GM21447 (cell line): ENCODE measurements around the gene PTBP3.
"Not testable (repeated sequence)": the region's sequence is repeated elsewhere in the genome, so short reads cannot be mapped to it uniquely, and the experiment has no call there.

Source experiments
- ATAC-seq: cut with Tn5 transposase; IDR thresholded peaks from one replicate; pipeline ENCODE4 v1.9.1; 2021; ENCODE audit not compliant: unreplicated experiment

Gene PTBP3

DNA sequence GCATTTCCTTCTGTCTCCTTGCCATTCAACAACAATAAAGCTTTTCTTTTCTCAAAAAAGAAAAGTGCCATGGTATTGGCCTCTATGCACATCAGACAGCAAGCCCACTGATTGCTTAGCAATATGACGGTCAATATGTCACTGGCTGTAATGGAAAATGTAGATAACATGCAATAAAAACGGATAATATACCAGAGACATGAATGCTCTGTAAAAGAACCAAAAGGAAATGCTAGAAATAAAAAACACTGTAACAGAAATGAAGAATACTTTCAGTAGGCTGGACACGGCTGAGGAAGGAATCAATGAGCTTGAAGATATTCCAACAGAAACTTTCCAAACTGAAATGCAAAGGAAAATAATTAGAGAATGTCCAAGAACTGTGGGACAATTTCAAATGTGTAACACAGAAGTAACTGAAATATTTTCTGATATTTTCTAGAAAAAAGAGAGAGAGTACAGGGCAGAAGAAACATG is 10.0 kb downstream of the PTBP3 start:
- no peak for ATAC-seq

DNA sequence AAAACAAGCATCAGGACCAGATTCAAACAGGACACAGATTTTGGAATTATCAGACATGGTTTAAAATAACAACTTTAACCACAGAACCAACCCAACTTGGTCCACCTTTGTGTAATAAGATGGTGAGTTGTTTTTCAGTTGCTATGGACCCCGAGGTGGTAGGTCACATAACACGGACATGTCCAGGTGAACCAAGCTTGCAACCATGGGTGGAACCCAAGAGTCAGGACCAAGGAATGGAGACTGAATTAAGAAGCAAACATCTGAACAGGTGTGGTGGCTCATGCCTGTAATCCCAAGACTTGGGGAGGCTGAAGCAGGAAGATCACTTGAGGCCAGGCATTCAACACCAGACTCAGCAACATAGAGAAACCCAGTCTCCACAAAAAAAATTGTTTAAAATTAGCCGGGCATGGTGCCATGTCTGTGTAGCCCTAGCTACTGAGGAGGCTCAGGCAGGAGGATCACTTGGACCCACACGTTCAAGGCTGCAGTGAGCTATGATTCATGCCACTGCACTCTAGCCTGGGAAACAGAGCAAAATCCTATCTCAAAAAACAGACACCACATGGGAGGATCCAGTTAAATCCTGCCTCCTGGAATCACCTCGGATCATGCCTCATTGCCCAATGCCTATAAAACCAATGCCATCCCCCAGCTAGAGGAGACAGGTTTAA is 10.6 kb downstream of the PTBP3 start:
- ATAC-seq, result no peak

DNA sequence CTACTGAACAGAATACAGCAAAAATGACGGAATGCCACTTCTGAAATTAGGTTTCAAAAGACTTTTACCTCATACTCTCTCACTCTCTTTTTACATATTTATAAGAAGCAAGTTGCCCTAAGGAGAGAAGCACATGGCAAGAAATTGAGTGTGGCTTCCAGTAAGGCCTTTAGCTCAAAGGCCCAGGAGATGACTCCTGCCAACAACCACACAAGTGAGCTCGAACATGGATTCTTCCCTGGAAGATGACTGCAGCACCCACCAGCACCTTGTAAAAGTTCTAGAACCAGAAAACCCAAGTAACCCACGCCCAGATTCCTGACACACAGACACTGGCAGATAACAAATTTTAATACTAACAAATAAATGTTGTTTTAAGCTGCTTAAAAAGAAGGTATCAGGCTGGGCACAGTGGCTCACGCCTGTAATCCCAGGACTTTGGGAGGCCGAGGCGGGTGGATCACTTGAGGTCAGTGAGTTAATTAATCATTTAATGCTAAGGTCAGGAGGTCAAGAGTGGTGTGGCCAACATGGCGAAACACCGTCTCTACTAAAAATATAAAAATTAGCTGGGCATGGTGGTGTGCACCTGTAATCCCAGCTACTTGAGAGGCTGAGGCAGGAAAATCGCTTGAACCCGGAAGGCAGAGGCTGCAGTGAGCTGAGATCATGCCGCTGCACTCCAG is 17.0 kb downstream of the PTBP3 start:
- no peak for ATAC-seq

DNA sequence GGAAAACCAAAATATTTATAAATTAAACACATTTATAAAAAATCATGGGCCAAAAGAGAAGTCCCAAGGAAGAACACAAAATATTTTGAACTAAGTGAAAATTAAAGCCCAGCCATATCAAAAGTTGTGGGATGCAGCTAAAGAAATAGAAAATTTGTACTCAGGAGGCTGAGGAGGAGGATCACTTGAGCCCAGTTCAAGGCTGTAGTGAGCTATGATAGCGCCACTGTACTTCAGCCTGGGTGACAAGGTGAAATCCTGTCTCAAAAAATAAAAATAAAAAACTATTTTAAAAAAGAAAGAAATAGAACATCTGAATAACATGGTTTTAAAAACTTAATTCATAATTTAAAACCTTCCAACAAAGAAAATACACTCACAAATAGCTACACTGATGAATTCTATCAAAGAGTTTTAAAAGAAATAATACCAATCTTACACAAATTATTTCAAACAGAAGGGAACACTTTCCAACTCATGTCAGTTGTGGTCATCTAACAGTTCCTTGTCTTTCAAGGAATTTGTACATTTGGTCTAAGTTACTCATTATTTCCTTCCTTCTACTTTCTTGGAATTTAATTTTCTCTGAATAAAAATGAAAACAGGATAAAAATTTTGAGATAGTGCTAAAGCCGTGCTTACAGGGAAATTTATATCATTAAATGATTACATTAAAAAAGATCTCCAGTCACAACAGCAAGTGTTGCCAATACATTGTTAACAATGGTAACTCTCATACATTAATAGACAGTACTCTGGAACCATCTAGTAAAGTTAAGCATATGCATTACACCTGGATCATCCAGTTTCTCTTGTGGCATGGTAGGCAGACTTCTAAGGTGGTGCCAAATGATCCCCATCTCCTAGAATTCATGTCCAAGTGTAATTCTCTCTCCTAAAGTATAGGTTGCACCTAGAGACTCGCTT is 17.8 kb downstream of the PTBP3 start:
- no peak for ATAC-seq

DNA sequence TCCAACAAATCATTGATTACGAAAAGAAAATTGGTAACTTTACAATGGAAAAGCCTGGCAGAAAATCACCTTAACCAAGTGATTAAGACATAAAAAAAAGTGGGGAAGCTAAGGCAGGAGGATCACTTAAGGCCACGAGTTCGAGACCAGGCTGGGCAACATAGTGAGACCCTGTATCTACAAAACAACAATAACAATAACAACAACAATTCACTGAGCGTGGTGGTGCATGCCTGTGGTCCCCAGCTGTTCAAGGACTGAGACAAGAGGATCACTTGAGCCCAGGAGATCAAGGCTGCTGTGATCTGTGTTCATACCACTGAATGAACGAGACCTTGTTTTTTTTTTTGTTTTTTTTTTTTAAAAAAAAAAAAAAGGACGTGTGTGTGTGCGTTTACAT is 21.3 kb downstream of the PTBP3 start:
- ATAC-seq, result no peak

DNA sequence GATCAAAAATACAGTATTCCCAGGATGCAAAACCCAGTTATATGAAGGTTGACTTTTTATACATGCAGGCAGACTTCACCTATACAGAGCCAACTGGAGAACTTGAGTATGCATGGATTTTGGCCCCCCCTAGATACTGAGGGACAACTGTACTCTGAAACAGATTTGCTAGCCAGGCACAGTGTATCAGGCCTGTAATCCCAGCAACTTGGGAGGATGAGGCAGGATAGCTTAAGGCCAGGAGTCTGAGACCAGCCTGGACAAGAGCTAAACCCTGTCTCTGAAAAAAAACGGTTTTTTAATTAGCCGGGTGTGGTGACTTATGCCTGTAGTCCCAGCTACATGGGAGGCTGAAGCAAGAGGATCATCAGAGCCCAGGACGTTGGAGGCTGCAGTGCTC is 21.9 kb downstream of the PTBP3 start:
- no peak for ATAC-seq

DNA sequence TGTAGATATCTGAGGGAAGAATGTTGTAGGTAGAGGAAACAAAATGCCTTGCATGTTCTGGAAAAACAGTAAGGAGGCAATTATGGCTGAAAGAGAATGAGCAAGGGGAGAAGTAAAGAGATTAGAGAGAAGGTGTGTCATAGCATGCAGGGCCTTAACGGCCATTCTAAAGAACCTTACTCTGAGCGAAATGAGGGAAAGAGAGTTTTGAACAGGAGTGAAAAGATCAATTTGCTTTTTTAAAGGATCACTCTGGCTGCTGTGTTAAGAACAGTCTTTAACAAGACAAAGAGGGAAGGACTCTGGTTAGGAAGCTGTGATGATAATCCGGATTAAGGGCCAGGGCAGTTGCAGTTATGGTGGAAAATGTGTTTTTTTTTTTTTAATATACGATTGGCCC is 22.6 kb downstream of the PTBP3 start:
- ATAC-seq, result no peak

DNA sequence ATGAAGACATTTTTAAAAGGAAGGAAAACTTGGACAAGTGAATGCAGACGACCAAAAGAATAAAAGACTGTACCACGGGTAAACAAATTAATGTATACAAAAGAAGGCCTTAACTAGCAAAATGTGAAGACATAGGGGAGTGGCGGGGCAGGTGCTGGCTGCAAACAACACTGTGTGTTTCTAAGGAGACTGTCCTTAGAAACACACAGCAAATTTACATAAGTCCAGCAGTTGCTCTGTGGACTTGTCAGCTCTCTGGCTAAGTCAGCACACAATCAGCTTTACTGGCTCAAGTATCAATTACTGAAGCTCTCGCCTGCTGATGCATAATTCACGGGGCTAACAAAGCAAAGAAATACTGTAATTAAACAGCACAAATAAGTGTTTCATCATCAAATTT is 24.8 kb downstream of the PTBP3 start:
- ATAC-seq, result no peak

DNA sequence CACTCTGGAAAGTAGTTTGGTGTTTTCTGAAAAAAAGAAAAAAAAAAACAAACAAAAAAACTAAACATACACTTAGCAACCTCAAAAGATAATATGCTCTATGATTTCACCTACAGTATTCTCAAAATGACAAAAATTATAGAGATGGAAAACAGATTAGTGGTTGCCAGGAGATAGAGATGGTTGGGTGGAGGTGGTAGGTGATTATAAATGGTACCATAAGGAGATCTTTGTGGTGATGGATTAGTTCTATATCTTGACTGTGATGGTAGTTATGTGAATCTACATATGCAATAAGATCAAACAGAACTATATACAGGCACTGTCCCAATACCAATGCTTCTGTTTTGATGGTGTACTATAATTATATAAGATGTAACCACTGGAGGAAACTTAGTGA is 32.0 kb downstream of the PTBP3 start:
- no peak for ATAC-seq

DNA sequence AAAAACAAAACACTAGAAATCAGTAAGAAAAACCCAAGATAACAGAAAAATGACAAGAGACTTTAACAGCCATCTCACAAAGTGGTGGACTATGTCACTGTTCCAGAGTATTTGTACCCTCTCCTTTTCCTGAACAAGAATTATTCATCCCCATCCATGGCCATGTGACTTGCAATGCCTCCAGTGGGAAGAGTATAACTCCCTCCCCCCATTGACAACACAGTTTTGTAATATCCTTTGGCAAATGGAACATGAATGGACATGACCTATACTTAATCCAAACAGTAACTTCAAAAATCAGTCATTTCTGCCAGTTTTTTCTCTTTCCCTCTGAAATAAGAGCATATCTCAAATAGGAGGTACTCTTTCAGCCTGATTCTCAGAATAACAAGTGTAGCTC is 33.9 kb downstream of the PTBP3 start:
- ATAC-seq, result no peak

DNA sequence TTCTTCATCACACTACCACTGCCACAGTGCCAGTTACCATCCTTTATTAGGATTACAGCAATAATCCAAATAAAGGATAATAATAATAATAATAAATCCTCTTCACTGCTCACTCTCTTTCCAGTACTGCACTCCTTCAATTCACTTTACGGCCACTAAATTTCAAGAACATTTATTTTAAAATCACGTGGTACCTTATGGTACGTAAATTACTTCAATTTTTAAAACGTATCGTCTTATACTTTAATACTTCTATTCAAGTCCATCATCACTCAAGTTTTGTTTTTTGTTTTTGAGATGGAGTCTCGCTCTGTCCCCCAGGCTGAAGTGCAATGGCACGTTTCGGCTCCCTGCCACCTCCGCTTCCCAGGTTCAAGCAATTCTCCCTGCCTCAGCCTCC is 36.5 kb downstream of the PTBP3 start:
- ATAC-seq, result no peak

DNA sequence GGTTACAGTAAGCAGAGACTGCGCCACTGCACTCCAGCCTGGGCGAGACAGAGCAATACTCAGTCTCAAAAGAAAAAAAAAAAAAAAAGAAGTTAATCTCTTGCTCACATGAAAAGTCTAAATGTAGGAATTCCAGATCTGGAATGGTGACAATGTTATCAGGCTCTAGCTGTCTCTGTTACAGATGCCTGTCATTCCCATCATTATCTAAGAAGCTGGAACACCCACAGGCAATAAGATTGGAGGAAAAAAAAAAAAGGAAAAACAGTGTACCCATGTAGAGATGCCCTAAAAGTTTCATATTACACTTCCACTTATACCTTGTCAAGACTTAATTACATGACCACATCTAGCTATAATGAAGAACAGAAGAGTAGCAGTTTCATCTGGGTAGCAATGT is 38.2 kb downstream of the PTBP3 start:
- ATAC-seq, result no peak

DNA sequence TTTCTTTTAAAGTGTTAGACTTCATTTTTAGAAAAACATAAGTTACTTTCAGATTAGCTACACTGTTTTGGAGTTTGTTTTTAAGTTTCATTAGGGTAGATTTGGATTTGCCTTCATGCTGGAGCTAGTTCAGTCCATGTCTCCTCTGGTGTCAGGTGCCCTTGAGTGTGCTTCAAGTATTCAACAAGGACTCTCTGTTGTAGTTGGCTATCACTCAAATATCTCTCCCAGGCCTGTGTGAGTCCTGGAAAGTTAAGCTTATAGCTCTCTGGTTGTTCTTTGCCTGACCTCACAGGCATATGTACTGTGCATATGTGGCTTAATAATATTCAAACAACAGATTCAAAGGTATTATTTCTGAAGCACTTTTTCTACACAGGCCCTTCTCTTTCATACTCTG is 45.4 kb downstream of the PTBP3 start:
- no peak for ATAC-seq

DNA sequence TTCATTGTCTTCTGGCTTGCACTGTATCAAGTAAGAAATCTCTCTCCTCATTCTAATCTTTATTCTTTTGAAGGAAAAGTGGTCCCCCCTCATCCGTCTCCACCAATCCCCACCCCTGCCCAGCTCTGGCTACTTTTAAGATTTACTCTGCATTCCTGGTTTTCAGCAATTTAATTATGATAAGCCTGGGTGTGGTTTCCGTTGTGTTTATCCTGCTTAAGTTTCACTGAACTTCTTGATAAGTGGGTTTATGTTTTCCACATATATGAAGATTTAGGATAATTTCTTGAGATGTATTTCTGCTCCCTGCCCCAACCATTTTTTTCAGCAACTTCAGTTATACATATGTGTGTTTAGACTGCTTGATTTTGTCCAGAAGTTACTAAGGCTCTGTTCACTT is 46.5 kb downstream of the PTBP3 start:
- no peak for ATAC-seq

DNA sequence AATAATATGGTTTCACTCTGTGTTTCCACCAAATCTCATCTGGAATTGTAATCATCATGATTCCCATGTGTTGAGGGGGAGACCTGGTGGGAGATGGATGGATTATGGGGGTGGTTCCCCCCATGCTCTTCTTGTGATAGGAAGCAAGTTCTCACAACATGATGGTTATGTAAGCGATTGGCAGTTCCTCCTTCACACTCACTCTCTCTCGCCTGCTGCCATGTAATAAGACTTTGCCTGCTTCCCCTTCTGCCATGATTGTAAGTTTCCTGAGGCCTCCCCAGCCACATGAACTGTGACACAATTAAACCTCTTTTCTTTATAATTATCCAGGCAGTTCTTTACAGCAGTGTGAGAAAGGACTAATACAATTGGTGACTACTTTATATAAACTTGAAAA is 48.4 kb downstream of the PTBP3 start:
- ATAC-seq, result no peak

DNA sequence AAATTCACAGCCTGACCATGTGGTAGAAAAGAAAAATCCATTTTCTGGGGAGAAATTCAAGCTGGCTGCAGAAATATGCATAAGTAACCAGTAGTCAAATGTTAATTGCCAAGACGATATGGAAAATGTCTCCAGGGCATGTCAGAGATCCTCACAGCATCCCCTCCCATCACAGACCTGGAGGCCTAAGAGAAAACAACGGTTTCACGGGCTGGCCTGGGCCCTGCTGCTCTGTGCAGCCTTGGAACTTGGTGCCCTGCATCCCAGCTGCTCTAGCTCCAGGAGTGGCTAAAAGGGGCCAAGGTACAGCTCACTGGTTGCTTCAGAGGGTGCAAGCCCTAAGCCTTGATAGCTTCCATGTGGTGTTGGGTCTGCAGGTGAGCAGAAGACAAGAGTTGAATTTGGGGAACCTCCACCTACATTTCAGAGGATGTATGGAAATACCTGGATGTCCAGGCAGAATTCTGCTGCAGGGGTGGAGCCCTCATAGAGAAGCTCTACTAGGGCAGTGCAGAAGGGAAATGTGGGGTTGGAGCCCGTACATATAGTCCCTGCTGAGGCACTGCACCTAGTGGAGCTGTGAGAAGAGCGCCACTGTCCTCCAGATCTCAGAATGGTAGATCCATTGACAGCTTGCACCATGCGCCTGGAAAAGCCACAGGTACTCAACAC is 49.7 kb downstream of the PTBP3 start:
- no peak for ATAC-seq

DNA sequence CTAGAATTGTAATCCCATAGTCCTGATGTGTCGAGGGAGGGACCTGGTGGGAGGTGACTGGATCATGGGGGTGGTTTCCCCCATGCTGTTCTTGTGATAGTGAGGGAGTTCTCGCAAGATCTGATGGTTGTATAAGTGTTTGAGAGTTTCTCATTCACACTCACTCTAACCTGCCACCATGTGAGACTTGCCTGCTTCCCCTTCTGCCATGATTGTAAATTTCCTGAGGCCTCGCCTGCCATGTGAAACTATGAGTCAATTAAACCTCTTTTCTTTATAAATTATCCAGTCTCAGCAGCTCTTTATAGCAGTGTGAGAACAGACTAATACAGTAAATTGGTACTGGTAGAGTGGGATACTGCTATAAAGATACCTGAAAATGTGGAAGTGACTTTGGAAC is 50.6 kb downstream of the PTBP3 start:
- not testable (repeated sequence) for ATAC-seq

DNA sequence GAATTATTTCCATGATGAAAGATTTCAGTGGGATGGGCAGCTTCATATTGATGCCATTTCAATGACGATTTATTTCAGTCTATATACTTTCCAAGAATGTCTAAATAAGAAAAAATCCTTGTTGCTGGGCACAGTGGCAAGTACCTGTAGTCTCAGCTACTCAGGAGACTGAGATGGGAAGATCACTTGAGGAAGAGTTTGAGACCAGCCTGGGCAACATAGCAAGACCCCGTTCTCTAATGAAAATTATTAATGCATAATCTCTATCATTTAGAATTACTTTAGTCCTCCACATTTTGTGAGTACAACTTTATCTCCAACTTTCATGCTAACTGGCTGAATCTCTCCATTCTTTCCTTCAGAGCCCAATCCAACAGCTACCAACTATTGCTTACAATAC is 52.5 kb downstream of the PTBP3 start:
- ATAC-seq, result no peak

DNA sequence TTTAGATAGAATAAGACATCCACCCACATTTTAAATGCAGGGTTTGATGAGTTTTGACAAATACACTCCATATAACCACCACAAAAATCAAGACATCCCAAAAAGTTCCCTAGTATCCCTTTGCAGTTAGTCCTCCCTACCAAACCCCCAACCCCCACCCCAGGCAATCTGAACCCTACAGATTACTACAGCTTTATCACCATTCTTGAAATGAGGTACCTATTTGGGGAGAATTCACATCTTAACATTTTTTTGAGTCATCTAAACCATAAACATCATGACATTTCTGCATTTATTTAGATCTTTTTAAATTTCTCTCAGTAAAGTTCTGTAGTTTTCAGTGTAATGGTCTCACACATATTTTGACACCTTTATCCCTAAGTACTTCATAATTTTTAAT is 53.9 kb downstream of the PTBP3 start:
- ATAC-seq, result no peak

DNA sequence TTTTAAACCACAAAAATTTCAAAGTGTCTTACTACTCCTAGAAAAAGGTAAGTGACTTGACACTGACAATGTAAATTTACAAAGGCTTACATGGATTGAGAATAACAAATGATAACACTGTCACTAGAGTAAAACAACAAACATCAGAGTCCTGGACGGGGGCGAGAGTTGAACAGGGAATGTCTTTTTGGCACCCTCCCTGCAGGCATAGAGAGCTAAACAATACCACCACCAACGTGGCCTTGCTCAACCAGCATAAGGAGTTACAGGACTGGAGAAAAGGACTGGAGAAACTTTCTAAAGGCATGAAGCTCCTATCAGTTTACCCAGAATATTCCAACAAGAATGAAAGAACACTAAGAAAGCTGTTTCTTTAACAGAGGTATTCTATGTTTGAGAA is 55.3 kb downstream of the PTBP3 start:
- no peak for ATAC-seq

DNA sequence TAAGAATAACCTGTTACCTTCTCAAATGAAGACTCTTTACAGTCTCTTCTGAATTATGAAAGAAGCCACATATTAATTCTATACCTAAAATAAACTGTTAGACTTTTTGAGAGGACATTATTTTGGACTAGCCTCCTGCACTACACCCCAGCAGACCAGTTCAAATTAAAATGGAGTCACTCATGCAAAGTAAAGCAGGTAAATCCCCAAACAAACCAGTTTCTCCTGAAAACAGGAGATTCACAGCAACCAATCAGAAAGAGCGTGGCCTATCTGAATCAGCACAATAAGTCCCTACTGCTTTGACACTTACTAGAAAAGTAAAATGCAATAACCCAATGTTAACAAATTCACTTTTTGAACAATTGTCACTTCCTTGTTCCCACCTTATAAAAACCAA is 58.8 kb downstream of the PTBP3 start:
- no peak for ATAC-seq
